Fibroblast of skin of abdomen (primary cell): ENCODE measurements around the gene SLAMF1.

ENCODE experiments used
- DNase-seq: peaks from one replicate; pipeline ENCODE4 v3.0.0-alpha.2; 2013

Gene SLAMF1

DNA sequence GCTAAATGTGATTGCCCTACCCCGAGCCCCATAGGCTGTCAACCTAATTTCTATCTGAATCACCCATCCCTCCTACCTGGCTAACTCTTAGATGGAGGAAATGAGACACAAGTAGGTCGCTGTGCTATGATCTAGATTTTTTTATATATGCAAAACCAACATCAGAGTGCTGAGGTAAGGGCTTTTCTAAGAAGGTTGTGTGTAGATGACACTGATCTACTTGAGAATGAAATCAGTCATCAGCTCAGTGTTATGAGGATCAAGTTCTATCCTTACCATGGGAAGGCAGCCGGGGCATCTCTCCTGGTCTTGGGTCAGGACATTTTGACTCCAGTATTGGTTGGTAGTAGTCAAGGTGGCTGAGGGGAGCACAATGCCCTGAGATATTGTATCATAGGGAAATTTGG lies 23.6 kb downstream of the SLAMF1 start:
- DNase-seq = no peak

GRCh38 chr1:160622501-160623226 lies 24.2 kb downstream of the SLAMF1 start:
- no peak for DNase-seq

DNA sequence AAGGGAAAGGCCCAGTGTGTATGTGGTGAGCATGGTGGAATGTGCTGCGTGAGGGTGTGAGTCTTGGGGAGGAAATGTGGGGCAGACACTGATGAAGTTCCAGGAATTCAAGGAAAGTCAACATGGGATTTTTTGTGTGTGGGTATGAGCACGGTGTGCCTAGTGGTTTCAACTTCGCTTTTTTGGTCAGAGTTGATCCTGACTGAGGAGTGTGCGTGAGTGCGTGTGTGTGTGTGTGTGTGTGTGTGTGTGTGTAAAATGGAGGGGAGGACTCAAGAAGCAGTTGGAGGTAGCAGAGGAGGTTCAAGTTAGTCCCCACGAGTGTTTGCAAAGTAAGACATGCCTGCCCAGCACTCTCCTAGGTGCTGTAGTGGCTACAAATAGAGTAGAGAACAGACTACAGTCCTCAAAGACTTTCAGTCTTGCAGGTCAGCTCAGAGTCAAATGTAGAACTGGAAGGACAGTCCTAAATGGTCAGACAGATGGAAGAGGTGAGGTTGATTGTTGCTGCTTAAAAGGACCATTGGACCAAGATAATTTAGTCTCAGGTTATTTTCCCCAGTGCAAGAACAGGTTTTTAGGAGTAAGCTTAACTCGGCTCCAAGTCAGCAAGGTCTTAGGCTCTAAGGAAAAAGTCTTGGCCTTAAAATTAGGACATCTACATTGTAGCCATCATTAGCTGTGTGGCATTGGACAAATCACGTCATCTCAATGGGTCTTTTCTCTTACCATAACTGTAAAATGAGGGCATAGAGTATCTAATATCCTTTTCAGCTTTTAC lies 25.0 kb downstream of the SLAMF1 start:
- no peak for DNase-seq

- DNase-seq = no peak
Measured at GRCh38 chr1:160620942-160621632, 25.8 kb downstream of the SLAMF1 start.

- DNase-seq = no peak
Measured at GRCh38 chr1:160619742-160620277, 27.0 kb downstream of the SLAMF1 start.

- no peak for DNase-seq
Measured at GRCh38 chr1:160618763-160619274, 28.0 kb downstream of the SLAMF1 start.

DNA sequence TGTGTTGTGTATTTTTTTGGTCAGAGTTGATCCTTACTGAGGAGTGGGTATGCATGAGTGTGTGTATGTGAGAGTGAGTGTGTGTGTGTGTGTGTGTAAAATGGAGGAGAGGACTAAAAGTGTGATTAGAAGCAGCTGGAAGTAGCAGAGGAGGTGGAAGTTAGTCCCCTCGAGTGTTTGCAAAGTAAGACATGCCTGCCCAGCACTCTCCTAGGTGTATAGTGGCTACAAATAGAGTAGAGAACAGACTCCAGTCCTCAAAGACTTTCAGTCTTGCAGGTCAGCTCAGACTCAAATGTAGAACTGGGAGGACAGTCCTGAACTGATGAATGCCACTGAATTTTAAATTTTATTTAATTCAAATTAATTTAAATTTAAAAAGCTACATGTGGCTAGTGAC lies 28.5 kb downstream of the SLAMF1 start:
- no peak for DNase-seq

DNA sequence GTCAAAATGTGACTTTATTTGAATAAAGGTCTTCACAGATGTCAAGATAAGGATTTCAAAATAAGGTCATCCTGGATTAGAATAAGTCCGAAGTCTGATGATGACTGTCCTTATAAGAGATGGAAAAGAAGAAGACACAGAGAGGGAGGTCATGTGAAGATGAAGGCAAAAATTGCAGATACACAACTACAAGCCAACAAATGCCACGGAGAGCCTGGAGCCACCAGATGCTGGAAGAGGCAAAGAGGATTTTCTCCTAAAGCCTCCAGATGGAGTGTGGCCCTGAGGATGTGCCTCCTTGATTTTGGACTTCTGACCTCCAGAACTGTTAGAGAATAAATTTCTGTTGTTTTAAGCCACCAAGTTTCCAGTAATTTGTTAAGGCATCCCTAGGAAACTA lies 31.2 kb downstream of the SLAMF1 start:
- no peak for DNase-seq

DNA sequence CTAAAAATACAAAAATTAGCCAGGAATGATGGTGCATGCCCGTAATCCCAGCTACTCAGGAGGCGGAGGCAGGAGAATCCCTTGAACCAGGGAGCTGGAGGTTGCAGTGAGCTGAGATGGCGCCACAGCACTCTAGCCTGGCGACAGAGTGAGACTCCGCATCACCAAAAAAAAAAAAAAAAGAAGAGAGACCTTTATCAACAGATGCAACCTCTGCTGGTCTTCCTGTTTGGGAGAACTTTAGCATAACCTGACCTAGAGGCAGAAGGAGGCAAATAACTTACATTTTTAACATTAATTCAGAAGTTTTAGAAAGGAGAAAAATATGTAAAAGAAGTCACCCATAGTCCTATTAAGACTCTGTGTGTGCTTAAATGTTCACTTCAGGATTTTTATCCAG lies 32.4 kb downstream of the SLAMF1 start:
- no peak for DNase-seq

DNA sequence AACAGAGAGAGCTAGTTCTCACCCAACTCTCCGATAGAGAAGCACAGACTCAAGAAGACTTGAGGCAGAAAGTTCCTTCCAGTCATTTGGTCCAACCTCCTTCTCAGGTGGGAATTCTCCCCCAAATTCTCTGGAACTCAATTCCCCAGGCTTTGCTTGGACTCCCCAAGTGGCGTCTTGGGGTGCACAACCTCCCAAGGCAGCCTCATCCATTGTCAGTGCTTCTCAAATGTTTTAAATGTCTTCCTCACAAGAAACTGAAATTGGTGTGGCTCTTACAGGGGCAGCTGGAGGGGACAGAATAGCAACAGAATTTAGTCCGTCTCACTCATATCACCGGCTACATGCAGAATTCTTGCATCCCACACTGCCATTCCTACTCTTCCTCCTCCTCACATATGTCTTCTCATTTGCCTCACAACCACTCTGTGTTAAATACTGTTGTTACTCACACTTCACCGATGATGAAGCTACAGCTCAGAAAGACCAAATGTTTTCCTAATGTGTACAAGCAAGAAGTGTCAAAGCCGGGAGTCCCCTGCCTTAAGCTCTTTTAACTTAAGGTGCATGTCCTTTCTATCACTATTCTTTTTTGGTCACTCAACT lies 34.1 kb downstream of the SLAMF1 start:
- no peak for DNase-seq

DNA sequence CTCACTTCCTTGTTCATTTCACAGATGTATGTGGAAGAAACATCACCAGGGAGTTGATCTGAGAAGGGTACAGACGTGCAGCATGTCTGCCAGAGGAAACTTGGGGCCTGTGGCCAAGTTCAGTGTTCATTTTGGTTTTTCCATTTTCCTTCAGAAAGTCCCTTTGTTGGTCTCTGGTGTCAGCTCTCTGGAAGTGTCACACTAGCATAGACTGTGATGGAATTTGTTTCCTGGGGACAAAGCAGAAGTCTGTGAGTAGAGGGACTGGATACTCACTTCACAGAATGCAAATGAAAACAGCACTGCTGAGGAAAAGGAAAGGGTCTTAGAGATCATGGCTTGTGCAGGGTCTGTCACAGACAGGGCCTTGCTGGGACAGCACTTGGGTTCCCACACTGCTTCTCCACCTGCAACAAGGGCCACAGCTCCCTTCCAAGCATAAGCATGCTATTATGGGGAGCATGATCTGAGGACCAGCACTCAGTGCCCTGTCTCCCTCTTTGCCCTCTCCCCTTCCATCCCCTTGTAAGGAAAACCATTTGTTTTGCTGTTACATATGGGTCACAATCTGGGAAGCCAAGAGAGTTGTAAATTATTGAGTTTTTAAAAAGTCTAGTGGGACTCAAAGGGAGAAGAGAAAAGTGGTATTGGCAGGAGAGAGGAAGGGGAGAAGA lies 36.1 kb downstream of the SLAMF1 start:
- DNase-seq = no peak

DNA sequence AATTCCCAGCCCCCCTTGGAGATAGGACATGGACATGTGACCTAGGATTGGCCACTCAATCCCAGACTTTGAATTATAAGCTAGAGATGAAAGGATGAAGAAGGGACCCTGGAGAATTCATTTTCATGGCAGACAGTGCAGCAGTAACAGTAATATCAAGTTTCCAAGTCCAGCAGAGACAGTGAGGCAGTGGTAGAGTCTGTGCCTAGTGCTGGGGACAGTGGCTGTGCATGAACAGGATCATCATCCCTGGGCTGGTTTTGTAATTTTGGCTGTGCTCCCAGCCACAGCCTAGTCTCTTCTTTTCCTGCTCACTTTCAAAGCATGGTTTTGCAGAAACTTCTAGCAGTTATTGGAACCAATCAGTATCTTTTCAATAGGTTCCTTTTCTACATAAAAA lies 37.9 kb downstream of the SLAMF1 start:
- DNase-seq = no peak

DNA sequence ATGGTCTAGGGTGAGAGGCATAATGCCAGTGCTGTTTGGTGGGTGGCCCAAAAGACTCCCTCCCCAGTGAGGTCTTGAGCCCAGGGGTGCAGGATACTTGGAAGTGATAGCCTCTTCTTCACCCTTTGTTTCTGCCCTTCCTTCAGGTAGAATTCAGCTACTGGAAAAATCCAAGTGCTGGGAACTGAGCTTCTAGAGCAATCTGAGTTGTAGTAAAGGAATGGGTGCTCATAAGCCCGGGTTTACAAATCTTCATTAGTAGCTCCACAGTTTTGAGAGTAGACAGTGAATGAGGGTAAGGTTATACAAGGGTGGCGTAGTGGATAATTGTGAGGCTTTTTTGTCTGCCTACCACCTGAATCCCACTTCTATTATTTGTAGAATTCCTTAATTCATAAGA lies 38.3 kb downstream of the SLAMF1 start:
- DNase-seq = no peak

DNA sequence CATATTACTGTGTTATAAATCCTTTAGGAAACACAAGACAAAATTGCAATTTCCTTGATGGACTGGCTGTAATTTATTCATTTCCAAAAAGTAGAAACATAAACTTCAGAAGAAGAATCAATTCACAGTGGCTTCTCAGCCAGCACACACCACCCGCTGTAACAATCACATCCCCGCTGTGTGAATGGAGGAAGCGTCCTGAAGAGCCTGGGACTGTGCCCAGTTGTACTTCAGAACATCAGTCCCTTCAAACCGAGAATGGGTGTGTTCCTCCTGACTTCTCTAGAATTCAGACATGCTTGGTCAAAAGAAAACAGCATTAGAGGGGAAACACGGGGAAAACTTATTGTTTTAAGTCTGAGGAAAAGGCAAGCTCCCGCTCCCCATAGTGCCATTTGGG lies 38.8 kb downstream of the SLAMF1 start:
- no peak for DNase-seq

DNA sequence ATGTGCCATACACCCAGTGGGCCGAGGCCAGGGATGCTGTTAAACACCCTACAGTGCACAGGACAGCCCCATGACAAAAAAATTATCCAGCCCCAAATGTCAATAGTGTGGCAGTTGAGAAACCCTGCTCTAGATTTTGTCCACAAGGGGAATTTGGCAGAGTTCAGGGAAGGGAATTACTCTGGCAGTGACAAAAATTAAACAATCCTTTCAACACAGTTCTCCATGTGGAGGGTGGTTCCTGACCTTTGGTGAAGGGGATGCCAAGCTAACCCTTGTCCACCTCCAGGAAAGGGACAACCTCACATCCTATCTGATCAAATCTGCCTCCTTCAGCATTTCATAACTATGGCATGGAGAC lies 39.2 kb downstream of the SLAMF1 start:
- no peak for DNase-seq

GRCh38 chr1:160607011-160607671 lies 39.7 kb downstream of the SLAMF1 start:
- peak; percentile 64 for DNase-seq

DNA sequence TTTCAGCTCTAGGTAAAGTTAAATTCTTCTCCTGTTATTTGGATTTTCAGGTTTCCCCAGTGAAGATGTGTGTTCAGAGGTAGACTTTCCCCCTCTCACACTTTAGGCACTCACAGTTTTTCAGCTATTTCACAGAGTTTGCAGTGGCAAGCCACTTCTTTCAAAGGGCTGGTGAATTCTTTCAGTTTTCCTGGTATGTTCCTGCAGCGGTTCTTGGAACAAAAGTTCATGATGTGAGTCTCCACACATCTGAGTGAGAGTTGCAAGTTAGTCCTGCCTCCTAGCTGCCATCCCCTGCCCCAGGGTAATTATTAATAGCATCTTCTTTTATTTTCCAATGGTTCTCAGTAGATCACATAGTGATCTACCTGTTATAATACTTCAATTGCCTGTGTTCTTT lies 40.2 kb downstream of the SLAMF1 start:
- DNase-seq = no peak

GRCh38 chr1:160605792-160606479 lies 40.9 kb downstream of the SLAMF1 start:
- no peak for DNase-seq

DNA sequence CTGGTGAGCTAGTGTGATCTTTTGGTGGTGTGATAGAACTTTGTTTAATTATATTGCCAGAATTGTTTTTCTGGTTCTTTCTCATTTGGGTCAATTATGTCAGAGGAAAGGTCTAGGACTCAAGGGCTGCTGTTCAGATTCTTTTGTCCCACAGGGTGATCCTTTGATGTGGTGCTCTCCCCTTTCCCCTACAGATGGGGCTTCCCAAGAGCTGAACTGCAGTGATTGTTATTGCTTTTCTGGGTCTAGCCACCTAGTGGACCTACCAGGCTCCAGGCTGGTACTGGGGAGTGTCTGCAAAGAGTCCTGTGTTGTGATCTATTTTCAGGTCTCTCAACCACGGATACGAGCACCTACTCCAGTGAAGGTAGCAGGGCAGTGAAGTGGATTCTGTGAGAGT lies 41.6 kb downstream of the SLAMF1 start:
- no peak for DNase-seq

- no peak for DNase-seq
Measured at GRCh38 chr1:160597705-160598104, 49.1 kb downstream of the SLAMF1 start.

DNA sequence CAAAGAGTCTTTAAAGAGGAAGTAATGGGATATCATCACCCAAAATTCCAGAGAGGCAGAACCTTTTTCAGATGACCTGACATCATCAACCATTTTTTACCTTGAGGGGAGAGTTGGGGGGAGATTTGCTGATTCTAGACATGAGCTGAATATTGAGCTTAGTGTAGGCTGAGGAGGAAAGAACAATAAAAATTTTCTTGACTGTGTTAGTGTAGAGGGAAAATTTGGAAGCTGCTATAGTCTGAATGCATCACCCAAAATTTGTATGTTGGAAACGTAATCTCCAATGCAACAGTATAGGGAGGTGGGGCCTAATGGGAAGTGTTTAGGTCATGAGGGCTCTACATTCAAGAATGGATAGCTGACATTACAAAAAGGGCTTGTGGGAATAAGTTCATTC lies 49.8 kb downstream of the SLAMF1 start:
- no peak for DNase-seq
